GM18508 (cell line): ENCODE measurements around the gene ALKBH6.

Source experiments
- ATAC-seq: cut with Tn5 transposase; IDR thresholded peaks from one replicate; pipeline ENCODE4 v1.9.1; 2021; ENCODE audit warnings: moderate number of reproducible peaks; ENCODE audit not compliant: insufficient read depth, unreplicated experiment

ALKBH6 gene

DNA sequence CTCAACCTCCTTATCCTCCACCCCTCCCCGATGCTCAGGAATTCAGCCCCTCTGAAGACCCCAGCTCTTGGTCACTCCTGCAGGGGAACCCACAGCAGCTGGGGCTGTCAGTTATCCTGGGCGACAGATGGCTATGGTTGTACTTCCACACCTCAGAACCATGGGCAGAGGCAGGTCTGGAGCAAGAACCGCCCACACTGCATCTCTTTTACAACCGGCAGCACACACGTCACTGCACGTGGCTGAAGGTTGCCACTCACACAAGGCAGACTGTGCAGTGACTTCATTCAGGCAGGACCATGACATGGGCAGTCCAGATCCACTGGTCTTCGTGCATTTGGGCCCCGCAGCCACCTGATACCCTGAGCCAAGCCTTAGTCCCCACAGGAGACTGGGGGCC, 40.5 kb downstream of the ALKBH6 start:
- no peak for ATAC-seq

GRCh38 chr19:35966771-35967170, 47.2 kb downstream of the ALKBH6 start:
- no peak for ATAC-seq

- no peak for ATAC-seq
Observed at GRCh38 chr19:35963514-35963913, 50.5 kb downstream of the ALKBH6 start.

DNA sequence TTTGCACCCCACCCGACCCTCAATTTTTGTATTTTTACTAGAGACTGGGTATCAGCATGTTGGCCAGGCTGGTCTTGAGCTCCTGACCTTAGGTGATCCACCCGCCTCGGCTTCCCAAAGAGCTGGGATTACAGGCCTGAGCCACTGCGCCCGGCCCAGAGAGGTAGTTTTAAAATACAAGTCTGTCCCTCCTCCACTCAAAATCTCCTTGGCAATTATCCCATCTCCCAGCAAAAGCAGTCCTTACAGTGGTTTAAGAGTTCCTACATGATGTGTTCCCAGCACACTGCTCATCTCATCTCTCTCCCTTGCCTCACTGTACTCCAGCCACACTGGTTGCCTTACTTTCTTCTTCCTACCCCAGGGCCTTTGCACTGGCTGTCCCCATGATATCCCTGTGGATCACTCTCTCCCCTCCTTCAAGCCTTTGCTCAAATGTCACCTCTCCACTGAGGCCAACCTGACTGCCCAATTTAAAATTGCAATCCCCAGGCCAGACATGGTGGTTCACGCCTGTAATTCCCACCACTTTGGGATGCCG, 53.5 kb downstream of the ALKBH6 start:
- ATAC-seq = no peak

DNA sequence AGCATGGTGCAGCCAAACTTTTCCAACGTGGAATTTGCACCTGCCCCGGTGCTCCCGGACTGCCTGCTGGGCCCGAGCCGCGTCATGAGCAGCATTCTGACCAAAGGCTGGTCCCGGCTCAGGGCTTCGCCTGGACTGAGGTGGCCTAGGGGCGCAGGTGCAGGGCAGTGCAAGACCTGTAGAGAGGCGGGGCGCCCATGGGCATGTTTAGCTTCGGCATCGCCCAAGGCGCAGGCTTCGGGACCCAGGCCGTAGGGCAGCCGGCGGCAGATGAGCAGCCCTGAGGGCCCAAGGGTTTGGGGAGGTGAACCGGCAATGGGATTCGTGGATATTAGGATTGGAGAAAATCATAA, 54.1 kb downstream of the ALKBH6 start:
- no peak for ATAC-seq
